Kidney (tissue), 2 donors: ENCODE measurements around the gene ATP6V1D. TPM values are rescaled to one million over a fixed set of nuclear protein-coding genes. Genes with fewer than 3 reads are reported as not detected.

Experiments used
- polyA plus RNA-seq: library from polyadenylated mRNA; stranded (reverse); fragments of 350-450 nt; fragmentation: Illumina TruSeq; extraction: RNeasy Lipid Tissue Mini Kit (QIAGEN cat#74804); gene quantifications from one replicate; pipeline ENCODE4 v1.2.3, GENCODE V29; 2014; ENCODE audit warnings: low read depth, low replicate concordance; ENCODE audit not compliant: insufficient read depth
- total RNA-seq: library from RNA; stranded (reverse); fragmentation: NEBNext Ultra II Directional; extraction: Animal tissue kit (Norgen Biotek cat#: 25700); gene quantifications from one replicate; pipeline ENCODE4 v1.2.1, GENCODE V29; 2021
- donor health status: DM: yes; HTN: yes; CAD: no.

ATP6V1D gene
- total and polyA plus RNA-seq, 2 donors from 2014 or later: 91.5 to 200 TPM

Other genes starting within 250 kb of the ATP6V1D start
- gene GARIN2, start 170.4 kb downstream of the ATP6V1D start, total RNA-seq: 0.28 TPM
- gene GARIN2, start 170.4 kb downstream of the ATP6V1D start, polyA plus RNA-seq: 0.67 TPM
- gene PALS1, start 118.4 kb downstream of the ATP6V1D start, total RNA-seq: 33.3 TPM
- gene PALS1, start 118.4 kb downstream of the ATP6V1D start, polyA plus RNA-seq: 20.6 TPM
- 78.2 TPM for gene EIF2S1, start 524 bp upstream of the ATP6V1D start, total RNA-seq
- 52.8 TPM for gene EIF2S1, start 524 bp upstream of the ATP6V1D start, polyA plus RNA-seq
- 10.8 TPM for gene PLEK2, start 52.4 kb upstream of the ATP6V1D start, total RNA-seq
- 11.4 TPM for gene PLEK2, start 52.4 kb upstream of the ATP6V1D start, polyA plus RNA-seq
- 7.8 TPM for gene TMEM229B, start 128.9 kb upstream of the ATP6V1D start, total RNA-seq
- 3.1 TPM for gene TMEM229B, start 128.9 kb upstream of the ATP6V1D start, polyA plus RNA-seq
- 26.2 TPM for gene PLEKHH1, start 173.5 kb upstream of the ATP6V1D start, total RNA-seq
- gene PLEKHH1, start 173.5 kb upstream of the ATP6V1D start, polyA plus RNA-seq: 9.1 TPM
- 31.7 TPM for gene PIGH, start 240.5 kb upstream of the ATP6V1D start, total RNA-seq
- gene PIGH, start 240.5 kb upstream of the ATP6V1D start, polyA plus RNA-seq: 44.9 TPM